RCC 7860 (cell line): ENCODE results near the gene PAEP.

Experiments used
- DNase-seq: peaks from one replicate; pipeline ENCODE4 v3.0.0-alpha.2; 2015; ENCODE audit warnings: low spot score
- FAIRE-seq: peaks from 2 replicates; lab custom pipeline; 2012; peaks lifted over from hg19 to GRCh38; lab: Jason Lieb, UNC

The PAEP gene

GRCh38 chr9:135574331-135574730, 12.8 kb downstream of the PAEP start:
- no peak for DNase-seq
- no peak for FAIRE-seq

- DNase-seq (no peak), FAIRE-seq (no peak)
Observed at GRCh38 chr9:135574943-135575342, 13.4 kb downstream of the PAEP start.

- no peak for DNase-seq
- no peak for FAIRE-seq
Observed at GRCh38 chr9:135575995-135576631, 14.6 kb downstream of the PAEP start.

- no peak for FAIRE-seq
- DNase-seq, result no peak
Observed at GRCh38 chr9:135577256-135577655, 15.7 kb downstream of the PAEP start.

GRCh38 chr9:135579356-135579755, 17.8 kb downstream of the PAEP start:
- DNase-seq (no peak), FAIRE-seq (no peak)

GRCh38 chr9:135579889-135580660, 18.5 kb downstream of the PAEP start:
- no peak for DNase-seq
- FAIRE-seq, result no peak

GRCh38 chr9:135580664-135581380, 19.3 kb downstream of the PAEP start:
- DNase-seq (no peak), FAIRE-seq (no peak)

GRCh38 chr9:135581636-135582426, 20.3 kb downstream of the PAEP start:
- DNase-seq (no peak), FAIRE-seq (no peak)

- DNase-seq (no peak), FAIRE-seq (no peak)
Observed at GRCh38 chr9:135582541-135582940, 21.0 kb downstream of the PAEP start.

GRCh38 chr9:135582966-135583687, 21.6 kb downstream of the PAEP start:
- FAIRE-seq, result no peak
- DNase-seq, result no peak

GRCh38 chr9:135583688-135584011, 22.1 kb downstream of the PAEP start:
- DNase-seq (no peak), FAIRE-seq (no peak)

- DNase-seq (no peak), FAIRE-seq (no peak)
Observed at GRCh38 chr9:135584371-135584770, 22.8 kb downstream of the PAEP start.

- DNase-seq (no peak), FAIRE-seq (no peak)
Observed at GRCh38 chr9:135584934-135585333, 23.4 kb downstream of the PAEP start.

- DNase-seq (no peak), FAIRE-seq (no peak)
Observed at GRCh38 chr9:135586601-135587109, 25.1 kb downstream of the PAEP start.

GRCh38 chr9:135587658-135588057, 26.1 kb downstream of the PAEP start:
- no peak for FAIRE-seq
- no peak for DNase-seq

- DNase-seq, result no peak
- FAIRE-seq, result no peak
Observed at GRCh38 chr9:135588371-135588770, 26.8 kb downstream of the PAEP start.

GRCh38 chr9:135588886-135589595, 27.5 kb downstream of the PAEP start:
- FAIRE-seq, result no peak
- DNase-seq, result no peak

- FAIRE-seq, result no peak
- no peak for DNase-seq
Observed at GRCh38 chr9:135589596-135590485, 28.3 kb downstream of the PAEP start.
